Activated CD4-positive, alpha-beta T cell treated with anti-CD3 and anti-CD28 coated beads for 36 hours (primary cell): Measurements from ENCODE around the gene NEK5. TPM values are rescaled to one million over a fixed set of nuclear protein-coding genes. Genes with fewer than 3 reads are reported as not detected.

ENCODE experiments used
- ATAC-seq: fragments of 200-7000 bp; cut with Tn5 transposase; one replicate; pipeline ENCODE4 v1.10.0; 2021; ENCODE audit warnings: mild to moderate bottlenecking, moderate library complexity
- CTCF ChIA-PET: fragments of 350-600 bp; sonication (Branson Sonifier 250); formaldehyde crosslinking; loops from one replicate; lab custom pipeline; 2021; ENCODE audit warnings: antibody characterized with exemption; lab: Charles Lee
- POLR2A ChIA-PET: fragments of 350-600 bp; sonication (Branson Sonifier 250); formaldehyde crosslinking; loops from one replicate; lab custom pipeline; 2021; ENCODE audit warnings: antibody characterized with exemption, inconsistent platforms; lab: Charles Lee
- DNase-seq: peaks from one replicate; pipeline ENCODE4 v3.0.0-alpha.2; 2020
- H3K27ac Mint-ChIP-seq: one replicate; pipeline ENCODE4 v1.8.0; 2021; ENCODE audit warnings: mixed read lengths
- H3K27me3 Mint-ChIP-seq: one replicate; pipeline ENCODE4 v1.8.0; 2021; ENCODE audit warnings: mixed read lengths
- H3K36me3 Mint-ChIP-seq: one replicate; pipeline ENCODE4 v1.8.0; 2021; ENCODE audit warnings: low read depth, mixed read lengths
- H3K4me1 Mint-ChIP-seq: one replicate; pipeline ENCODE4 v1.8.0; 2021; ENCODE audit warnings: mixed read lengths
- H3K4me3 Mint-ChIP-seq: one replicate; pipeline ENCODE4 v1.8.0; 2021; ENCODE audit warnings: mild to moderate bottlenecking, moderate library complexity, mixed read lengths
- H3K9me3 Mint-ChIP-seq: one replicate; pipeline ENCODE4 v1.8.0; 2021; ENCODE audit warnings: low read depth, mixed read lengths
- intact Hi-C, 2 experiments: fragments of 100-400 bp; cut with DNase I in 1 of 2; cut with micrococcal nuclease in 1 of 2; formaldehyde crosslinking; loops; one replicate each; pipeline versions ENCODE4 v1.14.2 to v1.15.1; 2022 to 2024; cut with DNase I, micrococcal nuclease
- total RNA-seq, 2 experiments: library from RNA; stranded (reverse); gene quantifications; one replicate each; pipeline ENCODE4 v1.2.3, GENCODE V29; 2021

The NEK5 gene
- total RNA-seq, 2 experiments from 2014 or later: 0.16 to 0.44 TPM

DNA sequence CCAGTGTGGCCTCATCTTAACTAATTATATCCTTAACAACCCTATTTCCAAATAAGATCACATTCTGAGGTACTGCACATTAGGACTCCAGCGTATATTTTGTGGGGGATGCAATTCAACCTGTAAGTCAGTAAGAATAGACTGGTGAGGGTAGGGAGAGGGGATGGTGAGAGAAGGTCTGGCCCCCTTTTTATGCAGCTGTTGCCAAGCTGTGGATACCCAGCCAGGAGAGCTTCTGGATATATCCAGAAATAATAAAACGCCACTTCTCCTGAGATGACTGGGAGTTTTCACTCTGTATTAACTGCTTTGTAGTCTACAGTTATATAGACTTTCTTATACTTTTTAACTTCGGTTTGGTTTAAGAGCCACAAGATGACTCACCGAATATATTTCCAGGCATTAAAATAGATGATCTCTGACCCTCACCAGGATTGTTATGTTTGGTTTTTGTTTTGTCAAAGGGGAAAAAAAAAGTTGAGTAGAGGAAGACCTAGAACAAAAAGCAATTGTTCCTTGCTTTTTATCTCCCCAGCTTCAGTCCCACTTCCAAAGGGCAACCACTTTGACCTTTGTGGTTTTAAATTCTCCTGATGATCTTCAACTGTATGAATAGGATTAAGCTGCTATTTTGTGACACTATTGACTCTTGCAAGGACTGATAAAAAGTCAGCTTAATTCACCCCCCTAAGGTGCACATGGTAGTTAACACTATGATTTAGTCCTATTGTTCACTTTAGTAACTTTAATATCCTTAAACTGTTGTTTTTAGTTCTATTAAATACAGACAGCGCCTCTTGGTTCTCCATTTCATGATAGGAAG lies 33.6 kb upstream of the NEK5 start:
- intact Hi-C loops: no loop called here
- ChIA-PET POLR2A (no interaction called here), CTCF (interaction anchor here (0.7 to 1.5 kb wide), 2 partner anchors 11 to 269 kb away, joined by 3 read pairs; no protein-coding TSS in a partner anchor)
- DNase-seq: no peak
- H3K4me1 Mint-ChIP-seq: peaks cover 24% of the 10 kb centered on the region
- no peaks in the 10 kb centered on the region for H3K9me3 Mint-ChIP-seq
- no peak overlapping the region for H3K4me3 Mint-ChIP-seq
- ATAC-seq: no peak
- no peak overlapping the region for H3K27ac Mint-ChIP-seq
- peaks cover 11% of the 10 kb centered on the region for H3K36me3 Mint-ChIP-seq
- no peaks in the 10 kb centered on the region for H3K27me3 Mint-ChIP-seq

GRCh38 chr13:52161181-52161646 lies 32.3 kb upstream of the NEK5 start:
- H3K27ac Mint-ChIP-seq: no peak overlapping the region
- ATAC-seq (no peak), DNase-seq (no peak)
- POLR2A ChIA-PET: no interaction called here
- intact Hi-C loops: no loop called here
- no peaks in the 10 kb centered on the region for H3K9me3 Mint-ChIP-seq
- peaks cover 3% of the 10 kb centered on the region for H3K36me3 Mint-ChIP-seq
- H3K4me3 Mint-ChIP-seq: no peak overlapping the region
- H3K27me3 Mint-ChIP-seq: no peaks in the 10 kb centered on the region
- peaks cover 30% of the 10 kb centered on the region for H3K4me1 Mint-ChIP-seq
- CTCF ChIA-PET: interaction anchor here (1.3 to 1.7 kb wide), 2 partner anchors 13 to 30 kb away, joined by 4 to 6 read pairs; no protein-coding TSS in a partner anchor

GRCh38 chr13:52160506-52160905 lies 31.6 kb upstream of the NEK5 start:
- ChIA-PET POLR2A (interaction anchor here (0.7 kb wide), 1 partner anchor 457 kb away, joined by 3 read pairs; no protein-coding TSS in a partner anchor), CTCF (interaction anchor here (1.3 to 1.7 kb wide), 2 partner anchors 14 to 29 kb away, joined by 4 to 6 read pairs; no protein-coding TSS in a partner anchor)
- ATAC-seq: no peak

GRCh38 chr13:52160053-52160452 lies 31.2 kb upstream of the NEK5 start:
- ATAC-seq (no peak), DNase-seq (no peak)
- ChIA-PET CTCF (interaction anchor here (1.3 kb wide), 1 partner anchor 29 kb away, joined by 4 read pairs; no protein-coding TSS in a partner anchor), POLR2A (interaction anchor here (0.7 kb wide), 1 partner anchor 457 kb away, joined by 3 read pairs; no protein-coding TSS in a partner anchor)
- intact Hi-C loops: no loop called here
- Mint-ChIP-seq H3K9me3 (no peaks in the 10 kb centered on the region), H3K4me1 (peaks cover 30% of the 10 kb centered on the region), H3K36me3 (no peaks in the 10 kb centered on the region), H3K27me3 (no peaks in the 10 kb centered on the region), H3K4me3 (peak overlapping the region; percentile 78), H3K27ac (peak overlapping the region; percentile 72)

More at GRCh38 chr13:52160506-52160905, 31.6 kb upstream of the NEK5 start:
- no peak for DNase-seq
- intact Hi-C loops: no loop called here
- Mint-ChIP-seq H3K9me3 (no peaks in the 10 kb centered on the region), H3K36me3 (no peaks in the 10 kb centered on the region), H3K27me3 (no peaks in the 10 kb centered on the region), H3K4me1 (peaks cover 30% of the 10 kb centered on the region), H3K27ac (no peak overlapping the region), H3K4me3 (no peak overlapping the region)

DNA sequence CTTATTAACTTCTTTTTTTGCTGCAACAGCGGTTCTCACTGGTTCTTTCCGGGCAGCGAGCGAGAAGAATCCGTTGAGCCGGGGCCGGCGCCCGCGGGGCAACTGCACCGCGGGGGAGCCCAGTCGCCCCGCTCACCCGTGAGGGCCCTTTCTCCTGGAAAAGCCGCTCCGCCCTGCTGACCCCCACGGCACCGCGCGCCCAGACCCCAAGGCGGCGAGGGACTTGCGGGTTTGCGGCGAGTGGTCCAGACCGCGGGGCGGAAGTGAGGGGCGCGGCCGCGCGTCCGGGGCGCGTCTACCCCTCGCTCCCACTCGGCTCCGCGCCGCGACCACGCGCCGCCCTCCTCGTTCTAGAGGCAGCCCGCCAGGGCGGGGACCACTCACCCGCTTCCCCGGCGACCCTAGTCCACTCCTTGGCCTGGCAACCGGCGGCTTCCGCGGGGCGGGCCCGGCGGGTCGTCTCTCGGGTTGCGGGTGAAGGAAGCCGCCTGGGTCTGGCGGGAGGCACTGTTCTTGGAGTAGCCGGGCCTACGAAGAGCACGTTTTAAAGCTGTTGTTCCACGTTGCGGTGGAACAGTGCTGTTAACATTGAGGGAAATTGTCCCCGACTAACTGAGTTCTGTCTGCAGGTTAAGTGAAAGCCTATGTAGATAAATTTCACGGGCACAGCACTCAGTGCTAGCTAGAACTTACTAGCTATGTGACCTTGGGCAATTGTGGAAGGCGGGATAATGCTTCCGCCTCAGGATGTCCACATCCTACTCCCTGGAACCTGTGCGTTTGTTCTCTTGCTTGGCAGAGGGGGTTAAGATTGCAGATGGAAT lies 30.5 kb upstream of the NEK5 start, which contains the start of gene NEK3:
TSS of gene NEK3 (minus strand) at position 439 of the 824 bp plus-strand sequence. CDS start 3,406 bp downstream, outside the sequence.
- Mint-ChIP-seq H3K27ac (peak within 1 kb of the TSS; percentile 85), H3K4me3 (peak within 1 kb of the TSS; percentile 78), H3K4me1 (peaks cover 30% of the 10 kb centered on the region), H3K36me3 (no peaks in the 10 kb centered on the region), H3K9me3 (no peaks in the 10 kb centered on the region), H3K27me3 (no peaks in the 10 kb centered on the region)
- intact Hi-C loops: loop anchor here in 1 of 2 experiments (1.0 to 2.0 kb wide), 3 partner anchors 31 to 147 kb away; partner anchors contain the start of genes ALG11 and NEK5
- ChIA-PET POLR2A (interaction anchor here (0.7 kb wide), 1 partner anchor 458 kb away, joined by 3 read pairs; no protein-coding TSS in a partner anchor), CTCF (no interaction called here)
- DNase-seq (peak; percentile 77), ATAC-seq (peak; percentile 80)

DNA sequence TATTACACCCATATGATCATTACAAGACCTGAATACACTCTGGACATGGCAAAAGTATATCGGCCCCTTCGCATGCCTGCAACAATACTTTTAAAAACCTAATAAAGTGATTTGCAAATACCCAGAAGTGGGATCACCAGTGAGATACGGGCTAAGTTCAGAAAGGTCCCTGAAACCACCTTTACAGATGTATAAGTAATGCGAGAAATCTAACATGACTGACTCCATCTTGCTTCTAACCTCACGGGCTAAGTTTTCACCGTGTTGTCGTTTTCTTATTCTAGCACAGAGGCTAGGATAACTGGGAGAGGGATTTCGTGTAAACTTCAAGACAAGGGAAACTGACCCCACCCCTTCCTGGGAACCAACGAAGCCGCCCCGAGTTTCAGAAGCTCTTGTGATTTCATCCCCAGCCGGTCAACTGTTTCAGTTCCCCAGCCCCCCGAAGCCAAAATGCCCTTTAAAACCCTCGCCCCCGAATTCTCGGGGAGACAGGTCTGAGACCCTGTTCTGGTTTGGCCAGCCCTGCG lies 29.8 kb upstream of the NEK5 start:
- intact Hi-C loops: loop anchor here in 1 of 2 experiments (1.0 to 2.0 kb wide), 3 partner anchors 30 to 146 kb away; partner anchors contain the start of genes ALG11 and NEK5
- DNase-seq (no peak), ATAC-seq (no peak)
- H3K27me3 Mint-ChIP-seq: no peaks in the 10 kb centered on the region
- H3K4me1 Mint-ChIP-seq: peaks cover 30% of the 10 kb centered on the region
- ChIA-PET CTCF (no interaction called here), POLR2A (no interaction called here)
- no peaks in the 10 kb centered on the region for H3K36me3 Mint-ChIP-seq
- peak overlapping the region; percentile 85 for H3K27ac Mint-ChIP-seq
- H3K9me3 Mint-ChIP-seq: no peaks in the 10 kb centered on the region
- peak overlapping the region; percentile 78 for H3K4me3 Mint-ChIP-seq

DNA sequence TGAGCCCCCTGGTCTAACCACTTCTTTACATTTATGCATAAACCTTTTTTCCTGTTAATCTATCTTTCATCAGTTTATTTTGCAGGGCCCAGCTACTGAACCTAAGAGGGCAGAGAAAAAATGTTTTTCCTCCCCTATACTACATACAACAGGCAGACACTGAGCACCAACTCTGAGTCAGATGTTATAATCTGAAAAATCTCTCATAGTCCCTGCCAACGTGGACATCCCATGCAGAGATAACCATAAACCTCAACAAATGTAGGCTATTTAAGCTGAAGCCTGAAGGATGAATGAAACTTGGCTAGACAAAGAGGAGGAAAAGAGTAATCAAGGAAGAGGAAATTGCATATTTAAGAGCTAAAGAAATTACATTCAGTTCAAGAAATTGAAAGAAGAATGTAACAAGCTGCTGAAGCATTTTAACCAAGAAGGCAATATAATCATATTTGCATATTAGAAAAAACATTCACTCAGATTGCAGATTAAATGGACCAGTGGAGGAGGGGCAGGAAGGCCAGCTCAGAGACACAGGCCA lies 27.9 kb upstream of the NEK5 start:
- CTCF ChIA-PET: interaction anchor here (0.8 to 1.5 kb wide), 8 partner anchors 10 to 341 kb away, joined by 3 to 5 read pairs (median 4); partner anchors contain the start of gene ALG11
- intact Hi-C loops: no loop called here
- no peak for ATAC-seq

DNA sequence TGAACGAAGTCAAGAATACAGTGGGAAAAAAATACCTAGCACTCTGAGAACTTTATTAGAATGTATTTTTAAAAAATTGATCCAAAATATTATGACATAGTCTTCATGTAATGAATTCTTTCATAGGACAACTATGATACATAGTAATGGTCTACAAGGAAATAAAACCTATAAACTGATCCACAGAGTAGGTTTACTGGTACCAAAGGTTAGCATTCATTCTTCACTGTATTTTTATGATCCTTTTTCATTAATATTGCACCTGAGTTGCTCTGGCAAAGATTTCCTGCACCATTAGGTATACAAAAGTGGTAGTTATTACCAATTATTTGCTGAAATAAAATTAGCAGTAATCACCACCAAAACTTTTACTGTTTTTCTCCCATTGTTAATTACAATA lies 26.3 kb upstream of the NEK5 start:
- intact Hi-C loops: no loop called here
- POLR2A ChIA-PET: no interaction called here
- DNase-seq: no peak
- H3K36me3 Mint-ChIP-seq: peaks cover 5% of the 10 kb centered on the region
- no peak overlapping the region for H3K27ac Mint-ChIP-seq
- ATAC-seq: no peak
- peaks cover 23% of the 10 kb centered on the region for H3K4me1 Mint-ChIP-seq
- CTCF ChIA-PET: interaction anchor here (1.0 to 1.5 kb wide), 2 partner anchors 10 to 32 kb away, joined by 3 read pairs; no protein-coding TSS in a partner anchor
- no peaks in the 10 kb centered on the region for H3K9me3 Mint-ChIP-seq
- no peak overlapping the region for H3K4me3 Mint-ChIP-seq
- no peaks in the 10 kb centered on the region for H3K27me3 Mint-ChIP-seq

More for the DNA sequence above, 27.9 kb upstream of the NEK5 start:
- Mint-ChIP-seq H3K4me1 (peaks cover 23% of the 10 kb centered on the region), H3K4me3 (no peak overlapping the region), H3K36me3 (no peaks in the 10 kb centered on the region), H3K27me3 (no peaks in the 10 kb centered on the region), H3K27ac (peak overlapping the region; percentile 16), H3K9me3 (no peaks in the 10 kb centered on the region)
- POLR2A ChIA-PET: no interaction called here
- DNase-seq: no peak

- ATAC-seq (no peak), DNase-seq (no peak)
- Mint-ChIP-seq H3K9me3 (peaks cover 4% of the 10 kb centered on the region), H3K4me3 (no peak overlapping the region), H3K36me3 (peaks cover 11% of the 10 kb centered on the region), H3K27me3 (no peaks in the 10 kb centered on the region), H3K4me1 (no peaks in the 10 kb centered on the region), H3K27ac (no peak overlapping the region)
- intact Hi-C loops: no loop called here
- CTCF ChIA-PET: interaction anchor here (1.2 kb wide), 1 partner anchor 9 kb away, joined by 5 read pairs; no protein-coding TSS in a partner anchor
- POLR2A ChIA-PET: no interaction called here
These were observed 18.4 kb upstream of the NEK5 start for GRCh38 chr13:52147225-52147624.

DNA sequence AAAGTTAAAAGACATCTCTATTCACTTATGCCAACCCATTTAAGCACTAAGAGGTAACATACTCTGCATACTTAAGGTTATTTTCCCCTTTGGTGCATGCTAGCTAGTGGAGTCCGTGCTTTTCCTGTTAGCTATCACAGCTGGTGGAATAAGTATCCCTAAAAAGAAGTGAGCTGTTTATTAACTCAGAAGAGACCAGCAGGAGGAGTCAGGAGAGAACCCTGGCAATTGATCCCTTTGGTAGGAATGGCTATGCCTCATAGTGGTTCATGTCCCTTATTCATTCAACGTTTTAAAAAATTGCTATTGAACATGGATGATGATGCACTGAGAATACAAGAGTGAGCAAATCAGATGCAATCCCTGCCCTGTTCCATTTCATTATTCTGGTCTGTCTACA lies 12.4 kb upstream of the NEK5 start:
- H3K27ac Mint-ChIP-seq: no peak overlapping the region
- no peaks in the 10 kb centered on the region for H3K9me3 Mint-ChIP-seq
- peaks cover 6% of the 10 kb centered on the region for H3K36me3 Mint-ChIP-seq
- intact Hi-C loops: no loop called here
- H3K4me1 Mint-ChIP-seq: peaks cover 2% of the 10 kb centered on the region
- no peak for DNase-seq
- CTCF ChIA-PET: interaction anchor here (1.5 kb wide), 1 partner anchor 13 kb away, joined by 9 read pairs; the partner anchor contains the start of gene NEK5
- H3K27me3 Mint-ChIP-seq: no peaks in the 10 kb centered on the region
- no peak for ATAC-seq
- POLR2A ChIA-PET: no interaction called here
- no peak overlapping the region for H3K4me3 Mint-ChIP-seq
